GM13976 (cell line): ENCODE measurements around the gene OCA2.
A peak's percentile ranks its signal among the peaks of the same experiment; 100 is the strongest.

Experiments
- DNase-seq: peaks from one replicate; pipeline ENCODE4 v3.0.0; 2012; ENCODE audit warnings: low spot score
- CTCF ChIP-seq: IDR thresholded peaks from 2 replicates; pipeline ENCODE4 v1.5.1; 2012; ENCODE audit warnings: borderline replicate concordance, mild to moderate bottlenecking; ENCODE audit not compliant: insufficient read depth; ENCODE audit errors: extremely low read depth, missing control alignments, control extremely low read depth
- in situ Hi-C: fragments of 300-500 bp; cut with MboI; formaldehyde crosslinking; loops from one replicate; pipeline ENCODE4 v1.12.0; 2022; ENCODE audit warnings: low sequenced_read_pairs, mixed read lengths, inconsistent platforms; ENCODE audit not compliant: unreplicated experiment

The OCA2 gene

GRCh38 chr15:28037969-28038590 is 61.0 kb downstream of the OCA2 start:
- in situ Hi-C loops = no loop called here
- DNase-seq = no peak
- no peak for TF ChIP-seq CTCF

GRCh38 chr15:28033443-28033842 is 65.7 kb downstream of the OCA2 start:
- no peak for DNase-seq
- TF ChIP-seq CTCF = no peak
- in situ Hi-C loops = no loop called here

- in situ Hi-C loops = no loop called here
These were observed 68.3 kb downstream of the OCA2 start for GRCh38 chr15:28030801-28031200.

GRCh38 chr15:28027714-28028076 is 71.4 kb downstream of the OCA2 start:
- DNase-seq = no peak
- no peak for TF ChIP-seq CTCF
- in situ Hi-C loops = no loop called here

More at GRCh38 chr15:28030801-28031200, 68.3 kb downstream of the OCA2 start:
- DNase-seq = no peak
- no peak for TF ChIP-seq CTCF

GRCh38 chr15:28026764-28027713 is 72.1 kb downstream of the OCA2 start:
- in situ Hi-C loops = no loop called here
- TF ChIP-seq CTCF = no peak
- peak; percentile 8 for DNase-seq

GRCh38 chr15:28026221-28026620 is 72.9 kb downstream of the OCA2 start:
- in situ Hi-C loops = no loop called here
- peak; percentile 15 for DNase-seq
- no peak for TF ChIP-seq CTCF
